DMS153 treated with DMSO at 0.1 percent for 48 hours (cell line): ENCODE results near the gene IFT74.

ENCODE experiments used
- DNase-seq: peaks from one replicate; lab custom pipeline; 2025; ENCODE audit not compliant: unreplicated experiment; lab: John Stamatoyannopoulos, UW

The IFT74 gene

DNA sequence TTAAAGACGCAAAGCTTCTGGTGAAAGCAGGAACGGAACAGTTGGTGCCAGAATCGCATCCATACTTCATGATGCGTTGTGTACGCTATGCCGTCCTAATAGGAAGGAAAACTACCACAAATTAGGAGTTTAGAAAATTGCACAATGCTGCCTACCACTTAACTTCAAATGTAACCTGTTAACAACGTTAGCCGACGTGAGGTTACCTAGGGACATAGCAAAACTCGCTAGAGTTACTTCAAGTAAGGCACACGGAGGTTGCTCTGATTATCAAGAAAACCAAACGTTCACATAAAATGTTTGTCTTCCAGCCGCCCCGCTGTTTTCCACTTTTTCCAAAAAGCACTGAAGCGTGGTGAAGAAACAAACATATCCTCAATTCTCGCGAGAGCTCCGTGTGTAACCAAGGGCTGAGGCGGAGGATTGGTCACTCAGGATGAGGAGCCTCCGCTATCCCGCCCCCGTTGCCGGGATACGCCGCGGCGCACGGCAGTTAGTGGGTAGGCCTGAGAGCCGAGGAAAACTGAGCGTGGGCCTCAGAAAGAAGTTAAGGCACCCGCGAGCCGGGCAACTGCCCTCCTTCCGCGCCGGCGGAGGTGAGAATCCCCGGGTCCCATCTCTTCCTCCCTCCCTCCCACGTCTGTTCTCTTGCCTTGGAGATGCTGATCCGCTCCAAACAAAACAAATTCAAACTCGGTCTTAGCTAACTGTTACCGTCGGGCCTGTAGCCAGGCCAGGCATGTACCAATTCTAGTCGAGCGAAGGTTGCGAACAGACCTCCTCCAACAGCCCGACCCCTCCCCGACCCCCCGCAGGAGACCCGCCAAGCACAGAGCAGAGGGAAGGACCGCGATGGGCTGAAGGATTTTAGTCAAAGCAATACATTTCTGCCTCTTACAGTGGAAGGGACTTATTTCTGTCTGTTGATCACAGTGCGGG, at the start of gene IFT74:
IFT74 (plus strand) TSS at position 492 of the 939 bp plus-strand sequence. CDS start 5,556 bp downstream, outside the sequence.
- DNase-seq, result peak; percentile 94

DNA sequence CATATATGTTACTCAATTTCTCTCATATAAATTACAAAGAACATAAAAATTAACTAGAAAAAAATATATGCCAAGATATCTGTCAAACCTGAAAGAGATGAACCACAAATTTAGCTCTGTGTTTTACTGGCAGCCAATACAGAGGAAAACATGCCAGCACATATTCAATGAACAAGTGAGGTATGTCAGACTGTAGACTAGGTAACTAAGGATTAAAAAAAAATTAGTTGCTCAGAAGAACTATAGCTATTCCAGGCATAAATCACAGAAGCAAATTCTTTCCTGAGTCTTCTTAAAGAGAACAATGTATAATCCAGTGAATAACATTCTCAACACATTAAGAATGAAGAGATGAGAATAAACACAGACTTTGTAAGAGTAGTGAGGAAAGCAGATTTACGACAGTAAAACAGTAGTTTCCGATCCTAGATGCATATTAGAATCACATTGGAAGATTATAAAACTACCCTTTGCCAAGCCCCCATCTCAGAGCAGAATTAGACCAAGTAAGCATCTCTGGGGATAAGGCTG, 43.0 kb upstream of the IFT74 start:
- no peak for DNase-seq

DNA sequence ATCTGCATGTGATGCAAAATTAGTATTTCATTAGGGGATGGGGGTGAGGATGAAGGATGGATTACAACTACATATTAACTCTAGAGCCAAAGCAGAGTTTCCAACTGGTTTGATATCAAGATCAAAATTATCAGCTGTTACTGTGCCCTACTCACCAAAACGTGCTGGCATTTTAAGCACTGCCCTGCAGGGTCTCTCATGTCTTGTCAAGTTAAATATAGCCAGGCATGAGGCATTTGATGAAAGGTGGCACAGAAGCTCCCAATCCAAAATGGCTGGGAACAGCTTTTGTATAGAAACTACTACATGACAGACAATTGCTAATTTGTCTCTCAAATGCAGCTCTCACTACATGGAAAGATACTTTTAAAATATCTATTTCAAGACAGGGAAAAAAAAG, 36.5 kb upstream of the IFT74 start:
- no peak for DNase-seq

DNA sequence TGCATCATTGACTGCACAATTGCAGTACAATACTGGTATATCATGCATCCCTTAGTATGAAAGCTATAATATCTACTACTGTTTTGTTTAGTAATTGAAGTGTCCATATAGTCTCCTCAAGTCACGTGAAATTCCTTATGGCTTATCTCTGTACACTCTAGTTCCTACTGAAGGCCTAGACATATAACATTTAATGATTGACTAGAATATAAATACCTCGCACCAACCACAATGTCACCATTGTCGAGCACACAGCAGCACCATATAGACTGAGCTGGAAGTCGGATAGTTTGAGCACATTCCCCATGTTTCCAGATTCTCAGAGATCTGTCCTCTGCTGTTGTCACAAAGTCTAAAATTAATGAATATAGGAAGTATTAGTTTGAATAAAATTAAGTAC, 30.6 kb upstream of the IFT74 start:
- no peak for DNase-seq

GRCh38 chr9:26928902-26929495, 27.2 kb upstream of the IFT74 start:
- no peak for DNase-seq

DNA sequence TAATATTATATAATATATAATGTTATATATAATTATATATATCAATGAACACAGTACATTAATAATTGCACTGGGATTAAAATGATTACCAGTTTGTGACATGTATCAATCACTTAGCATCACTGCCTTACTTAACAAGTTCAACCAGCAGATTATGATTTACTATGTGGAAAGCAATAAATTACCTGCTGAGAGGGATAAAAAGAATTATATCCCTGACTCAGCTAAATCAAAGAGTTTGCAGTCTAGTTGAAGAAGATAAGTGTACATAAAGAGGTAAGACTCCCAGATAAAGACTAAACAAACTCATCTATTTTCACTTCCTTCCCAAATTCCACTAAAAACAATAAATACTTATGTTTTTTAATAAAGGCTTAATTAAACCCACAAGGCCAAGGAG, 20.4 kb upstream of the IFT74 start:
- no peak for DNase-seq

GRCh38 chr9:26937816-26938371, 18.3 kb upstream of the IFT74 start:
- no peak for DNase-seq

DNA sequence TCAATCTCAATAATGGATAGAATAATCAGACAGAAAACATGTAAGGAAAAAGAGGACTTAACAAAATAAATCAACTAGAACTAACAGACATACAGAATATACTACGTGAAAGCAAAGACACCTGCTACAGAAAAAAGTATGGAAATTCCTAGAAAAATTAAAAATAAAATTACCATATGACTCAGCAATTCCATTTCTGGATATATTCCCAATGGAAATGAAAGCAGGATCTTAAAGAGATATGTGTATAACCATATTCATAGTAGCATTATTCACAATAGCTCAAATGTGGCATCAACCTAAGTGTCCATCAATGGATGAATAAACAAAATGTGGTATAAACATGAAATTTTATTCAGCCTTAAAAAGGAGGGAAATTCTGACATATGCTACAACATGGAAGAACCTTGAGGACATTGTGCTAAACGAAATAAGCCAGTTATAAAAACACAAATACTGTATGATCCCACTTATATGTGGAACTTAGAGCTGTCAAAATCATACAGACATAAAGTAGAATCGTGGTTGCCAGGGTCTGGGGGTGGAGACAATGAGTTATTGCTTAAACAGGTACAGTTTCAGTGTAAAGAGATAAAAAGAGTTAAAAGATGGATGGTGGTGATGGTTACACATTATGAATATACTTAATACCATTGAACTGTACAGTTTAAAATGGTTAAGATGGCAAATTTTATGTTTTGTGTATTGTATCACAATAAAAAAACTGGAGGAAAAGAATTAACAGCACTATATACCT, 16.1 kb upstream of the IFT74 start:
- no peak for DNase-seq

GRCh38 chr9:26940779-26941178, 15.4 kb upstream of the IFT74 start:
- no peak for DNase-seq

GRCh38 chr9:26945591-26945990, 10.6 kb upstream of the IFT74 start:
- DNase-seq, result no peak

DNA sequence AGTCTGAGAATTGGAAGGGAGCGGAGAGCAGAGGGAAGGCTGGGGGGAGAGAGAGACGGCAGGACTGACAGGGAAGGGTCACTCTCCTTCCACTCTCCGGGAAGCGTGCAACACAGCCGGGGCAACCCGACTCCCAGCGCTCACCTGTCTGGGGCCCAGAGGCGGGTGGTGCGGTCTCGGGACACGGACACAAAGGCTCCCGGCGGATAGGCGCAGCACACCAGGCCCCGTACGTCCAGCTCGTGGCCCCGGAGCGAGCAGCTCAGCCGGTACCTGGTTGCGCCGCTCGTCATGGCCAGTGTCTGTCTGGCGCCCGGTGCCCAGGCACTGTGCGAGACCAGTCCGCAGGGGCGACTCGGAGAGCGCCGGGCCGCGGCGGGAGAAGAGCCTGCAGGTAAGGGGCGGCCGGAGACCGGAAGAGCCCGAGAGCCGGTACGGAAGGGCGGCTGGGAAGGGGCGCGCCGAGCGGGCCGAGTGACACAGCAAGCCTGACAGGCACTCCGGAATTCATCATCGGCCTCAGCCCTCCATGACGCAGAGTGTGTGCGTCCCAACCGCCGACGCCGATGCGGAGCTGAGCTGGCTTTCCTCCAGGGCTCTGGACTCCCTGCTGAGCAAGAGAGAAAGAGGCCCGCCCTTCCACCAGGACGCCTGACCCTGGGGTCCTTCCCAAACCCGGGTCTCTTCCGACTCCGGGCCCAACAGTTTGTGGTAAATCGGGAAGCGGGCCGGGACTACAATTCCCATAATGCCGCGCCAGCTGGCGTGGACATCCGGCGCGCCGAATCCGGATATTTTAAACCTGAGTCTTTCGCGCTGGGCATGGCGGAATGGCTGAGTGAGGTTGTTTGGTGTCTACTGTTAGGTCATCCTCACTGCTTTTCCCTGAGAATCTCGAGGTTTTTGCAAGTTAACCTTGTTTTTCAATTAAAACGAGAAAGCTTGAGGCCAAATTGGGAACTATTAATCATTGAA, 9.2 kb upstream of the IFT74 start, which contains the start of gene PLAA:
PLAA (minus strand) TSS at position 490 of the 975 bp plus-strand sequence; CDS start at position 293, 197 bp downstream.
- peak; percentile 77 for DNase-seq

GRCh38 chr9:26947736-26948135, 8.5 kb upstream of the IFT74 start:
- no peak for DNase-seq

DNA sequence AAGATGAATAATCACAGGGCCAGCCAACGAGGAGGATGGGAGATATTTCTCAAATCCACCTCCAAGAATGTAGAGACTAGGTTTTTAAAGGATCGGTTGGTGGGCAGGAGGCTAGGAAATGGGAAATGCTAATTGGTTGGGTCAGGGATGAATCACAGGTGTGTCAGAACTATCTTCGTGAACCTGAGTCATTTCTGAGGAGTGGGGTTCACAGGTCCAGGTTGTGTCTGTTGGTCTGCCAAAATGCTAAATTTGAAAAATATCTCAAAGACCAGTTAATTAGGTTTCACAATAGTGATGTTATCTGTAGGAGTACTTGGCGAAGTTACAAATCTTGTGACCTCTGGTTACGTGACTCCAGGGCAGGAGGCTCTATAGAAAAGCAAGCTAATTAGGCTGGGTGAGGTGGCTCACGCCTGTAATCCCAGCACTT, 6.6 kb upstream of the IFT74 start:
- no peak for DNase-seq

- DNase-seq, result no peak
Measured at GRCh38 chr9:26950521-26950920, 5.7 kb upstream of the IFT74 start.

DNA sequence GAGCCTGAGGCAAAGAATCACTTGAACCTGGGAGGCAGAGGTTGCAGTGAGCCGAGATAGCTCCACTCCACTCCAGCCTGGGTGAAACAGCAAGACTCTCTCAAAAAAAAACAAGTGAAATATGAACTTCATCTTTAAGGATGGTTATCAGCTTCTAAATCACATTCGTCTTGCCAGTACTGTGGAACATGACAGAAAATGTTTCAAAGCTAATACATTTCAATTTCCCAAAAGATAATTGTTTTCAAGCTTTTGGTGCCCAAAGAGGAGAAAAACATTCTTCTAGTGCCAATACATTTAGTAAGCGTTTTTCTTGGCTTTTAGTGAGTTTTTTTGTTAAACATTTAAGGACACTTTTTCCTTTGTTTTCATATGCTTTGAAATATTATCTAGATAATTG, 4.4 kb upstream of the IFT74 start:
- no peak for DNase-seq

GRCh38 chr9:26954050-26954508, 2.1 kb upstream of the IFT74 start:
- no peak for DNase-seq

GRCh38 chr9:26955222-26955903, 849 bp upstream of the IFT74 start:
- no peak for DNase-seq

DNA sequence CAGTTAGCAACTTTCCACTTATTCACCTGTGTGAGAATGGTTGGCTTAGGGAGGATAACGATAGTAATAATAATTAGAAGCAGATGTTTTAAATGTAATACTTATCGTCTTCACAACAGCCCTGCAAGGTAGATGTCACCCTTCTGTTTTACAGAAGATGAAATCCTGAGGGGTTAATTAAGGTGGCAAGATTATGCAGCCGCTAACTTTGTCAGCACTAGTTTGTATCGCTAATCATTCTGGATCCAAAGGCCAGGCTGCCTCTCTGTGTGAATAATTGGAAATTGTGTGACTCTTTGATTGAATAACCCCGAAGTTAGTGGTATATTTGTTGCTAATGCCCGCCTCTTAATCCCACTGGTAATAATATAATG, 635 bp downstream of the IFT74 start:
- DNase-seq, result no peak

GRCh38 chr9:26971721-26972120, 15.5 kb downstream of the IFT74 start:
- no peak for DNase-seq
